ENCODE measurements around the gene PLXDC2.

PLXDC2 gene

GRCh38 chr10:19877466-19878255 is 61.4 kb downstream of the PLXDC2 start:
- H3K27ac Mint-ChIP-seq, result no peak overlapping the region
- peaks cover 15% of the 10 kb centered on the region for H3K36me3 Mint-ChIP-seq (ENCODE audit: low read depth)
- TF ChIP-seq CTCF (IDR thresholded peaks at IDR 0.05; ENCODE audit: unreplicated experiment in 3 of 3), result no peak
- H3K4me1 Mint-ChIP-seq, result peaks cover 19% of the 10 kb centered on the region
- peaks cover 5% of the 10 kb centered on the region for H3K9me3 Mint-ChIP-seq
- H3K27me3 Mint-ChIP-seq (ENCODE audit: low read depth), result no peaks in the 10 kb centered on the region
- H3K4me3 Mint-ChIP-seq, result no peak overlapping the region

GRCh38 chr10:19882621-19883020 is 66.4 kb downstream of the PLXDC2 start:
- H3K9me3 Mint-ChIP-seq, result peaks cover 7% of the 10 kb centered on the region
- no peak for TF ChIP-seq CTCF (IDR thresholded peaks at IDR 0.05; ENCODE audit: unreplicated experiment in 3 of 3)
- no peak overlapping the region for H3K4me3 Mint-ChIP-seq
- no peak overlapping the region for H3K27ac Mint-ChIP-seq
- peaks cover 25% of the 10 kb centered on the region for H3K36me3 Mint-ChIP-seq (ENCODE audit: low read depth)
- no peaks in the 10 kb centered on the region for H3K27me3 Mint-ChIP-seq (ENCODE audit: low read depth)
- H3K4me1 Mint-ChIP-seq, result peaks cover 19% of the 10 kb centered on the region

GRCh38 chr10:19888061-19888660 is 71.9 kb downstream of the PLXDC2 start:
- peaks cover 9% of the 10 kb centered on the region for H3K36me3 Mint-ChIP-seq (ENCODE audit: low read depth)
- TF ChIP-seq CTCF (IDR thresholded peaks at IDR 0.05; ENCODE audit: unreplicated experiment in 3 of 3), result no peak
- H3K27me3 Mint-ChIP-seq (ENCODE audit: low read depth), result no peaks in the 10 kb centered on the region
- H3K4me3 Mint-ChIP-seq, result no peak overlapping the region
- H3K4me1 Mint-ChIP-seq, result peaks cover 35% of the 10 kb centered on the region
- peaks cover 2% of the 10 kb centered on the region for H3K9me3 Mint-ChIP-seq
- peak overlapping the region; percentile 63 to 83 (median 67) for H3K27ac Mint-ChIP-seq

- H3K27ac Mint-ChIP-seq, result peak overlapping the region; percentile 78 to 90 (median 84)
- H3K27me3 Mint-ChIP-seq (ENCODE audit: low read depth), result no peaks in the 10 kb centered on the region
- no peak overlapping the region for H3K4me3 Mint-ChIP-seq
- H3K4me1 Mint-ChIP-seq, result peaks cover 35% of the 10 kb centered on the region
- peaks cover 2% of the 10 kb centered on the region for H3K9me3 Mint-ChIP-seq
- peaks cover 5% of the 10 kb centered on the region for H3K36me3 Mint-ChIP-seq (ENCODE audit: low read depth)
- no peak for TF ChIP-seq CTCF (IDR thresholded peaks at IDR 0.05; ENCODE audit: unreplicated experiment in 3 of 3)
Observed at GRCh38 chr10:19889256-19889655, 73.0 kb downstream of the PLXDC2 start.

- no peaks in the 10 kb centered on the region for H3K9me3 Mint-ChIP-seq
- no peak overlapping the region for H3K4me3 Mint-ChIP-seq
- H3K36me3 Mint-ChIP-seq (ENCODE audit: low read depth), result no peaks in the 10 kb centered on the region
- no peak for TF ChIP-seq CTCF (IDR thresholded peaks at IDR 0.05; ENCODE audit: unreplicated experiment in 3 of 3)
- peaks cover 35% of the 10 kb centered on the region for H3K4me1 Mint-ChIP-seq
- no peaks in the 10 kb centered on the region for H3K27me3 Mint-ChIP-seq (ENCODE audit: low read depth)
- H3K27ac Mint-ChIP-seq, result peak overlapping the region; percentile 31 to 75 (median 45)
Observed at GRCh38 chr10:19891429-19891828, 75.2 kb downstream of the PLXDC2 start.
